Mammary epithelial cell (primary cell): ENCODE measurements around the gene DGKZ.

ENCODE experiments used
- CTCF ChIP-seq, 2 donors: IDR thresholded peaks in 1 of 2; conservative IDR thresholded peaks in 1 of 2; 2 replicates each; pipeline ENCODE4 v1.5.1; 2011 to 2012; ENCODE audit warnings: inconsistent platforms in 2 of 2, low read length in 2 of 2, mild to moderate bottlenecking in 2 of 2, control low read depth in 1 of 2, low read depth in 1 of 2; ENCODE audit not compliant: insufficient read depth in 1 of 2; ENCODE audit errors: extremely low read depth in 1 of 2
- EZH2 ChIP-seq: IDR thresholded peaks from 2 replicates; pipeline ENCODE4 v1.6.1; 2012; ENCODE audit warnings: low read length, inconsistent platforms, borderline replicate concordance

- TF ChIP-seq CTCF (conservative IDR thresholded peaks at IDR 0.05 in 1 of 2, IDR thresholded peaks at IDR 0.05 in 1 of 2; ENCODE audit: extremely low read depth in 1 of 2, insufficient read depth in 1 of 2, low read depth in 1 of 2, low read length in 2 of 2) (no peak), EZH2 (no peak)
Observed at GRCh38 chr11:46378296-46378695, 31.0 kb downstream of the DGKZ start.
